CD4-positive, alpha-beta T cell (primary cell): ENCODE data around the gene KCTD15. TPM values are rescaled to one million over a fixed set of nuclear protein-coding genes. Genes with fewer than 3 reads are reported as not detected.

ENCODE experiments used
- ATAC-seq: fragments of 200-7000 bp; cut with Tn5 transposase; one replicate; pipeline ENCODE4 v1.10.0; 2022; ENCODE audit warnings: mild to moderate bottlenecking; ENCODE audit not compliant: poor library complexity
- CTCF ChIA-PET: fragments of 350-600 bp; sonication (Branson Sonifier 250); formaldehyde crosslinking; loops from one replicate; lab custom pipeline; 2021; ENCODE audit warnings: antibody characterized with exemption, inconsistent platforms; lab: Charles Lee
- POLR2A ChIA-PET: fragments of 350-600 bp; sonication (Branson Sonifier 250); formaldehyde crosslinking; loops from one replicate; lab custom pipeline; 2021; ENCODE audit warnings: antibody characterized with exemption, inconsistent platforms; lab: Charles Lee
- DNase-seq, 14 experiments: peaks; one replicate each; pipeline ENCODE4 v3.0.0-alpha.2; 2013 to 2020; ENCODE audit warnings: mixed read lengths in 2 of 14
- H3K27ac ChIP-seq, 2 donors: one replicate each; pipeline versions ENCODE4 v1.5.1 to v1.7.0; 2013; ENCODE audit warnings: low read length in 2 of 2, low read depth in 1 of 2, mild to moderate bottlenecking in 1 of 2
- H3K27me3 ChIP-seq, 2 experiments: 1 replicate in 1 of 2; 2 replicates in 1 of 2; pipeline versions ENCODE4 v1.6.1 to v1.7.0; 2013; ENCODE audit warnings: low read length in 2 of 2, control low read depth in 1 of 2, mild to moderate bottlenecking in 1 of 2, moderate library complexity in 1 of 2; ENCODE audit not compliant: insufficient read depth in 2 of 2, control insufficient read depth in 1 of 2
- H3K36me3 ChIP-seq: one replicate; pipeline ENCODE4 v1.6.1; 2013; ENCODE audit warnings: low read length, control low read depth; ENCODE audit not compliant: insufficient read depth
- H3K4me1 ChIP-seq: one replicate; pipeline ENCODE4 v1.6.1; 2013; ENCODE audit warnings: low read length, control low read depth; ENCODE audit not compliant: insufficient read depth
- H3K4me3 ChIP-seq: one replicate; pipeline ENCODE4 v1.5.1; 2013; ENCODE audit warnings: mild to moderate bottlenecking, low read length, moderate library complexity
- H3K9me3 ChIP-seq, 2 experiments: 1 replicate in 1 of 2; 2 replicates in 1 of 2; pipeline versions ENCODE4 v1.6.1 to v1.7.0; 2013; ENCODE audit warnings: low read length in 2 of 2, mild to moderate bottlenecking in 2 of 2, control low read depth in 1 of 2, moderate library complexity in 1 of 2; ENCODE audit not compliant: control insufficient read depth in 1 of 2, insufficient read depth in 1 of 2
- H3K27ac Mint-ChIP-seq: one replicate; pipeline ENCODE4 v1.8.0; 2020; ENCODE audit warnings: mixed read lengths
- H3K27me3 Mint-ChIP-seq: one replicate; pipeline ENCODE4 v1.8.0; 2021; ENCODE audit warnings: mixed read lengths
- H3K36me3 Mint-ChIP-seq: one replicate; pipeline ENCODE4 v1.8.0; 2021; ENCODE audit warnings: low read depth, mixed read lengths
- H3K4me1 Mint-ChIP-seq: one replicate; pipeline ENCODE4 v1.8.0; 2021; ENCODE audit warnings: low read depth, mixed read lengths
- H3K4me3 Mint-ChIP-seq: one replicate; pipeline ENCODE4 v1.8.0; 2020; ENCODE audit warnings: mild to moderate bottlenecking, mixed read lengths
- H3K9me3 Mint-ChIP-seq: one replicate; pipeline ENCODE4 v1.8.0; 2020; ENCODE audit warnings: mixed read lengths
- intact Hi-C, 2 experiments: fragments of 100-400 bp; cut with DNase I in 1 of 2; cut with micrococcal nuclease in 1 of 2; formaldehyde crosslinking; loops; one replicate each; pipeline versions ENCODE4 v1.15.1 to v1.9.0; 2023 to 2025; cut with DNase I, micrococcal nuclease
- total RNA-seq, 174 experiments: library from RNA in 2 of 174; stranded (reverse) in 2 of 174; gene quantifications; one replicate each; pipeline ENCODE4 v1.2.3 and lab custom pipeline; 2021 to 2026
- TF ChIP-seq, protein P1 (sequence below): fragments of 200-600 bp; IDR thresholded peaks from one replicate; pipeline ENCODE4 v1.8.0; 2022; ENCODE audit warnings: antibody characterized with exemption, mild to moderate bottlenecking

The KCTD15 gene
- total RNA-seq, 2 experiments from 2014 or later, result 3.6 to 3.9 TPM

DNA sequence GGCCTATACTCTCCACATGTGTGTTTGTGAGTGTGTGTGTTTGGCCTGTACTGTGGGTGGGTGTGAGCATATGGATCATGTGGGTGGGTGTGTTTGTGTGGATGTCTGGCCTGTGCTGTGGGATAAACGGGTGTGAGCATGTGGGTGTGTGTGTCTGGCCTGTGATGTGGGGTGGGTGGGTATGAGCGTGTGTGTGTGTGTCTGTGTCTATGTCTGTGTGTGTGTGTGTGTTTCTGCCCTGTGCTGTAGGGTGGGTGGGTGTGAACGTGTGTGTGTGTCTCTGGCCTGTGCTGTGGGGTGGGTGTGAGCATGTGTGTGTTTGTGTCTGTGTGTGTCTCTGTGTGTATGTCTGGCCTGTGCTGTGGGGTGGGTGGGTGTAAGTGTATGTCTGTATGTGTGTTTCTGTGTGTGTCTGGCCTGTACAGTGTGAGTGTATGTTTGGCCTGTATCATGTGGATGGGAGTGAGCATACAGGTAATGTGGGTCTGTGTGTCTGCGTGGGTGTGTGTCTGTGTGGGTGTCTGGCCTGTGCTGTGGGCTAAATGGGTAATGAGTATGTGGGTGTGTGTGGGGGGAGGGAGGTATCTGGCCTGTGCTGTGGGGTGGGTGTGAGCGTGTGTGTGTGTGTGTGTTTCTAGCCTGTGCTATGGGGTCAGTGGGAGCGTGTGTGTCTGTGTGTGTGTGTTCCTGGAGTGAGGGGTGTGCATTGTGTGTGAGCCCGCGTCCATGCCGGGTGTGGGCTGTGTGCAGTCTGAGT lies 20.8 kb upstream of the KCTD15 start:
- peaks cover 24% of the 10 kb centered on the region for H3K4me1 ChIP-seq
- H3K4me3 Mint-ChIP-seq, result no peak overlapping the region
- intact Hi-C loops, result loop anchor here (5.0 to 10.0 kb wide), 3 partner anchors 221 to 936 kb away; no protein-coding TSS in a partner anchor
- no peak overlapping the region for H3K27ac ChIP-seq
- peaks cover 44% of the 10 kb centered on the region for H3K27me3 Mint-ChIP-seq
- ATAC-seq (no peak), DNase-seq (no peak)
- H3K9me3 Mint-ChIP-seq, result no peaks in the 10 kb centered on the region
- no peak overlapping the region for H3K27ac Mint-ChIP-seq
- CTCF ChIA-PET, result no interaction called here
- TF ChIP-seq, protein P1, sequence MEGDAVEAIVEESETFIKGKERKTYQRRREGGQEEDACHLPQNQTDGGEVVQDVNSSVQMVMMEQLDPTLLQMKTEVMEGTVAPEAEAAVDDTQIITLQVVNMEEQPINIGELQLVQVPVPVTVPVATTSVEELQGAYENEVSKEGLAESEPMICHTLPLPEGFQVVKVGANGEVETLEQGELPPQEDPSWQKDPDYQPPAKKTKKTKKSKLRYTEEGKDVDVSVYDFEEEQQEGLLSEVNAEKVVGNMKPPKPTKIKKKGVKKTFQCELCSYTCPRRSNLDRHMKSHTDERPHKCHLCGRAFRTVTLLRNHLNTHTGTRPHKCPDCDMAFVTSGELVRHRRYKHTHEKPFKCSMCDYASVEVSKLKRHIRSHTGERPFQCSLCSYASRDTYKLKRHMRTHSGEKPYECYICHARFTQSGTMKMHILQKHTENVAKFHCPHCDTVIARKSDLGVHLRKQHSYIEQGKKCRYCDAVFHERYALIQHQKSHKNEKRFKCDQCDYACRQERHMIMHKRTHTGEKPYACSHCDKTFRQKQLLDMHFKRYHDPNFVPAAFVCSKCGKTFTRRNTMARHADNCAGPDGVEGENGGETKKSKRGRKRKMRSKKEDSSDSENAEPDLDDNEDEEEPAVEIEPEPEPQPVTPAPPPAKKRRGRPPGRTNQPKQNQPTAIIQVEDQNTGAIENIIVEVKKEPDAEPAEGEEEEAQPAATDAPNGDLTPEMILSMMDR, result no peak
- no peaks in the 10 kb centered on the region for H3K36me3 Mint-ChIP-seq
- peaks cover 18% of the 10 kb centered on the region for H3K4me1 Mint-ChIP-seq
- POLR2A ChIA-PET, result no interaction called here
- no peaks in the 10 kb centered on the region for H3K36me3 ChIP-seq
- peaks cover 8 to 19% of the 10 kb centered on the region in 2 experiments for H3K27me3 ChIP-seq
- no peak overlapping the region for H3K4me3 ChIP-seq
- no peaks in the 10 kb centered on the region for H3K9me3 ChIP-seq

DNA sequence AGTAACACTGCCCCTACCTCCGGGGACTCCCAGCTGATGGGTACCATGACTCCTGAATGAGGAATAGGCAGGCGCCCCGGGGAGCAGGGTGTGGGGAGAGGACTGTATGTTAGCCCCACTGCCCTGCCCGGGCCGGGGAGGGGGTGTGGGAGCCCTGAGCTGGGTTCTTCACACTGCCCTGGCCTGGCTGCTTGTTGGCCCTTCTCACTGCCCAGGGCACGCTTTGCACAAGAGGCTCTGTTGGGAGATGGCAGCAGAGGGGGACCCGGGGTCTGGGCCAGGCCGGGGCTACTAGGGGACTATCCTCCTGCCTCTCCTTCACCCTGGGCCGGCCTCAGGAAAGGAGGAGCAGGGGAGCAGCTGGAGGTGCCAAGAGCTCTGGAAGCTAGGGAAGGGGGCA lies 19.3 kb upstream of the KCTD15 start:
- TF ChIP-seq, protein P1, result no peak
- Histone ChIP-seq H3K9me3 (no peaks in the 10 kb centered on the region), H3K36me3 (no peaks in the 10 kb centered on the region), H3K27me3 (peaks cover 8 to 19% of the 10 kb centered on the region in 2 experiments), H3K27ac (no peak overlapping the region), H3K4me3 (no peak overlapping the region), H3K4me1 (peaks cover 31% of the 10 kb centered on the region)
- Mint-ChIP-seq H3K9me3 (no peaks in the 10 kb centered on the region), H3K4me3 (no peak overlapping the region), H3K27ac (no peak overlapping the region), H3K4me1 (peaks cover 18% of the 10 kb centered on the region), H3K36me3 (no peaks in the 10 kb centered on the region), H3K27me3 (peaks cover 36% of the 10 kb centered on the region)
- CTCF ChIA-PET, result interaction anchor here (0.5 to 3.0 kb wide), 35 partner anchors 9 to 1129 kb away, joined by 3 to 28 read pairs (median 4); partner anchors contain the start of genes KCTD15 and PEPD
- POLR2A ChIA-PET, result interaction anchor here (1.1 kb wide), 1 partner anchor 17 kb away, joined by 4 read pairs; no protein-coding TSS in a partner anchor
- no peak for DNase-seq
- intact Hi-C loops, result loop anchor here (5.0 to 10.0 kb wide), 3 partner anchors 220 to 935 kb away; no protein-coding TSS in a partner anchor
- no peak for ATAC-seq

DNA sequence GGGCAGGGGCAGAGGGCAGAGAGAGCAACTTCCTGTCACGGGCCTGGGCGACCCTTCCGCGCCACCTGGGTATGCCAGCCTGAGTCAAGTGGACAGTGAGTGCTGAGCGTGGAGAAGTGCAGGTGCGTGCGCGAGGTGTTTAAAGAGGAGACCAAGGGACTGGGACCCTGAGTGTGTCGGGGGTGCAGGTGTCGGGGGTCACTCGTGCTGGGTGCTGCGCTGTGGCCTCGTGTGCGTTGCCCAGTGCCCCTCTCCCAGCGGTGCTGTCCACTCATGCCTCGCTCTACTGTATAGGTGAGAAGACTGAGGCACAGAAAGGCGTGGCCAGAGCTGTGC lies 18.9 kb upstream of the KCTD15 start:
- no peak overlapping the region for H3K4me3 Mint-ChIP-seq
- Histone ChIP-seq H3K36me3 (no peaks in the 10 kb centered on the region), H3K4me3 (no peak overlapping the region), H3K9me3 (no peaks in the 10 kb centered on the region), H3K27me3 (peaks cover 8 to 19% of the 10 kb centered on the region in 2 experiments), H3K27ac (no peak overlapping the region), H3K4me1 (peaks cover 31% of the 10 kb centered on the region)
- H3K4me1 Mint-ChIP-seq, result peaks cover 18% of the 10 kb centered on the region
- CTCF ChIA-PET, result interaction anchor here (0.5 to 3.0 kb wide), 35 partner anchors 8 to 1129 kb away, joined by 3 to 28 read pairs (median 4); partner anchors contain the start of genes KCTD15 and PEPD
- intact Hi-C loops, result loop anchor here (1.0 to 10.0 kb wide), 6 partner anchors 220 to 935 kb away; no protein-coding TSS in a partner anchor
- ATAC-seq (no peak), DNase-seq (no peak)
- no peak overlapping the region for H3K27ac Mint-ChIP-seq
- no peaks in the 10 kb centered on the region for H3K9me3 Mint-ChIP-seq
- no peaks in the 10 kb centered on the region for H3K36me3 Mint-ChIP-seq
- H3K27me3 Mint-ChIP-seq, result peaks cover 36% of the 10 kb centered on the region
- TF ChIP-seq, protein P1, result no peak
- POLR2A ChIA-PET, result interaction anchor here (1.1 kb wide), 1 partner anchor 17 kb away, joined by 4 read pairs; no protein-coding TSS in a partner anchor
